Measurements from ENCODE around the gene ROR1. TPM values are rescaled to one million over a fixed set of nuclear protein-coding genes. Genes with fewer than 3 reads are reported as not detected.
A peak's percentile ranks its signal among the peaks of the same experiment; 100 is the strongest.

ROR1 gene
- polyA plus RNA-seq, 1 of the 3 experiments (the other 2 are of a cell fraction) = 4.0 TPM

DNA sequence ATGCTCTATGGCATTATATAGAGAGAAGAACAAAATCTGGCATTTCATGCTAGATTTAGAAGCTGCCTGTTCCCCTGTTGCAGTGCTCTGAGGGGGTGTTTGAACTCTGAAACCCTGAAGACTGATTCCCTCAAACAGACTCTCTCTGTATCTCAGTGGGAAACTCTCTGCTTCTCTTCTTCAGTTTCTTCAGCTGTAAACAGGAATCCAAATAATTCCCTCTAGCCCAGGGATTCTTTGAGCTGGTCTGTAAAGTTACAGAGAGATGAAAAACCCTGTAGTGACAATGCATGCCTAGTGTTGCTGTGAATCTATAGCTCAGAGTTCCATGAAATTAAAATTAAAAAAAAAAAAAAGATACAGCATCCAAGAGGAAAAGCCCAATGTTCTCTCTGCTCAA lies 17.0 kb upstream of the ROR1 start:
- no peak for DNase-seq
- Histone ChIP-seq H4K20me1 (ENCODE audit: insufficient read depth) (no peaks in the 10 kb centered on the region), H3K9me3 (no peaks in the 10 kb centered on the region), H3K4me2 (no peak overlapping the region), H3K27me3 (ENCODE audit: insufficient read depth) (no peaks in the 10 kb centered on the region), H3K4me3 (ENCODE audit: low read depth in 2 of 2, low read length in 1 of 2) (no peak overlapping the region), H3F3A (replicated peaks; ENCODE audit: insufficient read depth) (no peaks in the 10 kb centered on the region), H3K9me2 (no peaks in the 10 kb centered on the region), H3K9ac (no peak overlapping the region), H2AFZ (ENCODE audit: low read depth) (no peak overlapping the region), H3K4me1 (ENCODE audit: control insufficient read depth in 1 of 2, insufficient read depth in 2 of 2, low read depth in 1 of 2, low read length in 1 of 2) (peaks cover 0 to 13% of the 10 kb centered on the region in 2 experiments; a peak in 2 of 4 replicates), H3K27ac (ENCODE audit: low read depth in 2 of 2, low read length in 1 of 2) (peak overlapping the region in 1 of 2 experiments; percentile 53; a peak in 2 of 4 replicates), H3K79me2 (ENCODE audit: insufficient read depth) (no peaks in the 10 kb centered on the region), H3K36me3 (replicated peaks in 1 of 2; ENCODE audit: control insufficient read depth in 1 of 2, insufficient read depth in 2 of 2, low read length in 1 of 2) (no peaks in the 10 kb centered on the region)
- POLR2A ChIA-PET = interaction anchor here (0.9 kb wide), 2 partner anchors 65 to 414 kb away, joined by 4 to 5 read pairs; no protein-coding TSS in a partner anchor
- no peak for TF ChIP-seq MEF2A (IDR thresholded peaks at IDR 0.05; ENCODE audit: borderline replicate concordance, low read depth)
- no peak for TF ChIP-seq NRF1 (IDR thresholded peaks at IDR 0.05; ENCODE audit: low read depth, low read length)
- TF ChIP-seq, protein P1, sequence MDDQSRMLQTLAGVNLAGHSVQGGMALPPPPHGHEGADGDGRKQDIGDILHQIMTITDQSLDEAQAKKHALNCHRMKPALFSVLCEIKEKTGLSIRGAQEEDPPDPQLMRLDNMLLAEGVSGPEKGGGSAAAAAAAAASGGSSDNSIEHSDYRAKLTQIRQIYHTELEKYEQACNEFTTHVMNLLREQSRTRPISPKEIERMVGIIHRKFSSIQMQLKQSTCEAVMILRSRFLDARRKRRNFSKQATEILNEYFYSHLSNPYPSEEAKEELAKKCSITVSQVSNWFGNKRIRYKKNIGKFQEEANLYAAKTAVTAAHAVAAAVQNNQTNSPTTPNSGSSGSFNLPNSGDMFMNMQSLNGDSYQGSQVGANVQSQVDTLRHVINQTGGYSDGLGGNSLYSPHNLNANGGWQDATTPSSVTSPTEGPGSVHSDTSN (IDR thresholded peaks at IDR 0.05) = no peak
- TF ChIP-seq RFX5 (IDR thresholded peaks at IDR 0.05; ENCODE audit: low read length) = no peak
- TF ChIP-seq TEAD4 (IDR thresholded peaks at IDR 0.05; ENCODE audit: borderline replicate concordance, insufficient read depth) = no peak
- TF ChIP-seq MXI1 (IDR thresholded peaks at IDR 0.05; ENCODE audit: low read depth, low read length) = no peak
- no peak for TF ChIP-seq EP300 (IDR thresholded peaks at IDR 0.05; ENCODE audit: borderline replicate concordance in 1 of 2, low read depth in 1 of 2, low read length in 1 of 2)
- TF ChIP-seq, protein P2, sequence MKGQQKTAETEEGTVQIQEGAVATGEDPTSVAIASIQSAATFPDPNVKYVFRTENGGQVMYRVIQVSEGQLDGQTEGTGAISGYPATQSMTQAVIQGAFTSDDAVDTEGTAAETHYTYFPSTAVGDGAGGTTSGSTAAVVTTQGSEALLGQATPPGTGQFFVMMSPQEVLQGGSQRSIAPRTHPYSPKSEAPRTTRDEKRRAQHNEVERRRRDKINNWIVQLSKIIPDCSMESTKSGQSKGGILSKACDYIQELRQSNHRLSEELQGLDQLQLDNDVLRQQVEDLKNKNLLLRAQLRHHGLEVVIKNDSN (IDR thresholded peaks at IDR 0.05; ENCODE audit: borderline replicate concordance, low read depth) = no peak
- TF ChIP-seq YY1 (IDR thresholded peaks at IDR 0.05; ENCODE audit: low read depth) = no peak
- TF ChIP-seq, protein P3, sequence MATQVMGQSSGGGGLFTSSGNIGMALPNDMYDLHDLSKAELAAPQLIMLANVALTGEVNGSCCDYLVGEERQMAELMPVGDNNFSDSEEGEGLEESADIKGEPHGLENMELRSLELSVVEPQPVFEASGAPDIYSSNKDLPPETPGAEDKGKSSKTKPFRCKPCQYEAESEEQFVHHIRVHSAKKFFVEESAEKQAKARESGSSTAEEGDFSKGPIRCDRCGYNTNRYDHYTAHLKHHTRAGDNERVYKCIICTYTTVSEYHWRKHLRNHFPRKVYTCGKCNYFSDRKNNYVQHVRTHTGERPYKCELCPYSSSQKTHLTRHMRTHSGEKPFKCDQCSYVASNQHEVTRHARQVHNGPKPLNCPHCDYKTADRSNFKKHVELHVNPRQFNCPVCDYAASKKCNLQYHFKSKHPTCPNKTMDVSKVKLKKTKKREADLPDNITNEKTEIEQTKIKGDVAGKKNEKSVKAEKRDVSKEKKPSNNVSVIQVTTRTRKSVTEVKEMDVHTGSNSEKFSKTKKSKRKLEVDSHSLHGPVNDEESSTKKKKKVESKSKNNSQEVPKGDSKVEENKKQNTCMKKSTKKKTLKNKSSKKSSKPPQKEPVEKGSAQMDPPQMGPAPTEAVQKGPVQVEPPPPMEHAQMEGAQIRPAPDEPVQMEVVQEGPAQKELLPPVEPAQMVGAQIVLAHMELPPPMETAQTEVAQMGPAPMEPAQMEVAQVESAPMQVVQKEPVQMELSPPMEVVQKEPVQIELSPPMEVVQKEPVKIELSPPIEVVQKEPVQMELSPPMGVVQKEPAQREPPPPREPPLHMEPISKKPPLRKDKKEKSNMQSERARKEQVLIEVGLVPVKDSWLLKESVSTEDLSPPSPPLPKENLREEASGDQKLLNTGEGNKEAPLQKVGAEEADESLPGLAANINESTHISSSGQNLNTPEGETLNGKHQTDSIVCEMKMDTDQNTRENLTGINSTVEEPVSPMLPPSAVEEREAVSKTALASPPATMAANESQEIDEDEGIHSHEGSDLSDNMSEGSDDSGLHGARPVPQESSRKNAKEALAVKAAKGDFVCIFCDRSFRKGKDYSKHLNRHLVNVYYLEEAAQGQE (IDR thresholded peaks at IDR 0.05; ENCODE audit: low read depth, low read length) = no peak
- TF ChIP-seq NFIC (IDR thresholded peaks at IDR 0.05; ENCODE audit: borderline replicate concordance) = no peak
- no peak for TF ChIP-seq RXRA (IDR thresholded peaks at IDR 0.05; ENCODE audit: borderline replicate concordance, low read depth)
- CTCF ChIA-PET = interaction anchor here (0.6 to 2.2 kb wide), 5 partner anchors 17 to 65 kb away, joined by 3 to 7 read pairs (median 3); partner anchors contain the start of gene ROR1
